Muscle layer of duodenum (tissue), 2 donors: ENCODE results near the gene GATD1.

Experiments used
- H3K27ac ChIP-seq: one replicate; pipeline ENCODE4 v1.7.0; 2013; ENCODE audit warnings: mild to moderate bottlenecking, low read length
- H3K27me3 ChIP-seq: one replicate; pipeline ENCODE4 v1.7.0; 2013; ENCODE audit warnings: low read depth, mild to moderate bottlenecking, control low read depth, low read length
- H3K36me3 ChIP-seq, 2 donors: one replicate each; pipeline ENCODE4 v1.7.0; 2013; ENCODE audit warnings: low read length in 2 of 2, control low read depth in 1 of 2, mild to moderate bottlenecking in 1 of 2; ENCODE audit not compliant: insufficient read depth in 2 of 2, control insufficient read depth in 1 of 2
- H3K4me1 ChIP-seq, 2 donors: one replicate each; pipeline ENCODE4 v1.7.0; 2013; ENCODE audit warnings: low read length in 2 of 2, mild to moderate bottlenecking in 2 of 2, control low read depth in 1 of 2, moderate library complexity in 1 of 2; ENCODE audit not compliant: insufficient read depth in 2 of 2, control insufficient read depth in 1 of 2
- H3K4me3 ChIP-seq, 2 donors: one replicate each; pipeline ENCODE4 v1.7.0; 2013; ENCODE audit warnings: low read length in 2 of 2, low read depth in 1 of 2, mild to moderate bottlenecking in 1 of 2
- H3K9me3 ChIP-seq, 2 donors: one replicate each; pipeline ENCODE4 v1.7.0; 2013; ENCODE audit warnings: low read length in 2 of 2, control low read depth in 1 of 2, mild to moderate bottlenecking in 1 of 2; ENCODE audit not compliant: control insufficient read depth in 1 of 2
- donor health status: healthy.

GATD1 gene

DNA sequence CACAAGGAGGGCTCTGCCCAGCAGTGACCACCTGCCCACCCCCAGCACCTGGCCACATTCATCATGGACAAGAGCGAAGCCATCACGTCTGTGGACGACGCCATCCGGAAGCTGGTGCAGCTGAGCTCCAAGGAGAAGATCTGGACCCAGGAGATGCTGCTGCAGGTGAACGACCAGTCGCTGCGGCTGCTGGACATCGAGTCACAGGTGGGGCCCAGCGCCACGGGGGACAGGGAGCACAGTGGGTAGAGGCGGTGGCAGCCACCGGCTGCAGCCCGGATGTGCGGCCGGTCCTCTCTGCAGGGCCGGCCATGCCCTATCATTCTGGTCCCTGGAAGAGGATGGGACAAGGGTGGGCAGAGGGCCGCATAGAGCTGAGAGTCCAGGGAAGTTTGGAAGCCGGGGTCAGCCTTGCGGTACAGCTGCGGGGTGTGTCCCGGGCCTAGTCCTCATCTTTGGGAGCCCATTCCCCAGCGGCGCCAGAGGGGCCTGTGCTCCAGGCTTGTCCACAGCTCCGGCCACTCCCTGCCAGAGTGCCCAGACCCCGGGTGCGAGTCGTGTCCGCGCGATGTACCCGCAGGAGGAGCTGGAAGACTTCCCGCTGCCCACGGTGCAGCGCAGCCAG lies 57.2 kb downstream of the GATD1 start:
- Histone ChIP-seq H3K27me3 (peaks cover 11% of the 10 kb centered on the region), H3K9me3 (no peaks in the 10 kb centered on the region), H3K36me3 (no peaks in the 10 kb centered on the region), H3K27ac (no peak overlapping the region), H3K4me1 (peaks cover 0 to 20% of the 10 kb centered on the region in 2 donors), H3K4me3 (peak overlapping the region in 1 of 2 donors; percentile 40)

DNA sequence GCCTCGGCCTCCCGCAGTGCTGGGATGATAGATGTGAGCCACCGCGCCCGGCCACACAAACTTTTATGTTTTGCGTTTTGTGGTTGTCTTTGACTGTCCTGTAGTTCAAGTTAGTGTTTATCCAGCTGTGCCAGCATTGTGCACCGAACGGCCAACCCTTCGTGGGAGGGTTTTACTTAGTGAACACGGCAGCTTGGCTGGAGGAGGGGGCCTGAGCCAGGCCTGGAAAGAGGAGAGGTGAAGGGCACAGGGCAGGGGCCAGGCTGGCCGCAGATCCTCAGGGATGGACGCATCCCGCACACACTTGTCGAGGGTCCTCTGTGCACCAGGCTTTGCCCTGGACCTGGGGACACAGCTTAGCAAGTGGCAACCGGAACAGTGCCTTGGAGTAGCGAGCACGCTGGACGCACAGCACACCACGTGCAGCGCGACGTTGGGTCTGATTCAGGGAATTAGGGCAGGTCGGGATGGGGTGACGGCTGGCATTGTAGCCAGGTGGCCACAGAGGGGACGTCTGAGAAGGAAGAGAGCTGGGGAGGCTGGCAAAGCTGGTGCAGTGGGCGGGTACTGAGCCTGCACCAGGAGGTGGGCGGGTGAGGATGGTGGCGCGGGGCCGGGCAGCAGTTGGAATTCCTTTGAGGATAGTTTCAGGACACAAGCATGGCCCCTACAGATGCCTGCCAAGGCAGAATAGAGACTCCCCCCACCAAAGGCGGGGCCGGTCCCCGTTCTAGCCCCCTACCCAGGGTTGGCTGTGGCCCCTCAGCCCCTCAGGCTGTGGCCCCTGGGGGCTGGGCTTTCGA lies 57.9 kb downstream of the GATD1 start:
- Histone ChIP-seq H3K4me1 (peaks cover 0 to 20% of the 10 kb centered on the region in 2 donors), H3K4me3 (no peak overlapping the region), H3K9me3 (no peaks in the 10 kb centered on the region), H3K27me3 (peaks cover 11% of the 10 kb centered on the region), H3K27ac (no peak overlapping the region), H3K36me3 (no peaks in the 10 kb centered on the region)
